ENCODE results near the gene ERMAP. TPM values are rescaled to one million over a fixed set of nuclear protein-coding genes. Genes with fewer than 3 reads are reported as not detected.
A peak's percentile ranks its signal among the peaks of the same experiment; 100 is the strongest.

The ERMAP gene
- total and polyA plus RNA-seq, 12 donors: 8.1 to 24.7 (median 15.3) TPM

GRCh38 chr1:42835422-42835821 lies 18.5 kb downstream of the ERMAP start:
- intact Hi-C loops (cut with DNase I): no loop called here
- no peaks in the 10 kb centered on the region for H3K36me3 ChIP-seq (replicated peaks in 1 of 2)
- TF ChIP-seq CTCF (IDR thresholded peaks at IDR 0.05) (no peak), POLR2A (IDR thresholded peaks at IDR 0.05) (no peak)
- no peaks in the 10 kb centered on the region for H3K9me3 ChIP-seq (replicated peaks in 1 of 3)
- no peak overlapping the region for H3K4me3 ChIP-seq
- no peaks in the 10 kb centered on the region for H3K27me3 ChIP-seq
- H3K27ac ChIP-seq: no peak overlapping the region
- no peaks in the 10 kb centered on the region for H3K4me1 ChIP-seq (replicated peaks in 1 of 2)
- no peak for DNase-seq
- WGBS, 4 donors: 95 to 100% (median 98%) methylated on average over 2 of the region's 2 CpGs

- DNase-seq: no peak
- H3K27me3 ChIP-seq: no peaks in the 10 kb centered on the region
- intact Hi-C loops (cut with DNase I): no loop called here
- 44 to 56% (median 52%) methylated on average over 3 of the region's 3 CpGs for WGBS, 4 donors
- peaks cover 0 to 4% of the 10 kb centered on the region in 2 donors for H3K36me3 ChIP-seq (replicated peaks in 1 of 2)
- H3K4me1 ChIP-seq (replicated peaks in 1 of 2): no peaks in the 10 kb centered on the region
- TF ChIP-seq CTCF (IDR thresholded peaks at IDR 0.05): no peak
- no peak for TF ChIP-seq POLR2A (IDR thresholded peaks at IDR 0.05)
- H3K27ac ChIP-seq: peak overlapping the region in 1 of 5 donors; percentile 64
- H3K4me3 ChIP-seq: no peak overlapping the region
- no peaks in the 10 kb centered on the region for H3K9me3 ChIP-seq (replicated peaks in 1 of 3)
Measured at GRCh38 chr1:42837709-42838108, 20.8 kb downstream of the ERMAP start.

GRCh38 chr1:42838482-42839190 lies 21.7 kb downstream of the ERMAP start:
- no peak overlapping the region for H3K4me3 ChIP-seq
- no peaks in the 10 kb centered on the region for H3K27me3 ChIP-seq
- DNase-seq: no peak
- 77 to 80% (median 78%) methylated on average over 7 of the region's 7 CpGs for WGBS, 4 donors
- peaks cover 0 to 1% of the 10 kb centered on the region in 2 donors for H3K4me1 ChIP-seq (replicated peaks in 1 of 2)
- TF ChIP-seq CTCF (IDR thresholded peaks at IDR 0.05): no peak
- intact Hi-C loops (cut with DNase I): no loop called here
- peak overlapping the region in 1 of 5 donors; percentile 64 for H3K27ac ChIP-seq
- peaks cover 0 to 4% of the 10 kb centered on the region in 2 donors for H3K36me3 ChIP-seq (replicated peaks in 1 of 2)
- no peaks in the 10 kb centered on the region for H3K9me3 ChIP-seq (replicated peaks in 1 of 3)

- intact Hi-C loops (cut with DNase I): no loop called here
- DNase-seq: no peak
- no peak for TF ChIP-seq POLR2A (IDR thresholded peaks at IDR 0.05)
- no peak for TF ChIP-seq CTCF (IDR thresholded peaks at IDR 0.05)
- Histone ChIP-seq H3K27me3 (no peaks in the 10 kb centered on the region), H3K27ac (no peak overlapping the region), H3K36me3 (replicated peaks in 1 of 2) (peaks cover 0 to 4% of the 10 kb centered on the region in 2 donors), H3K4me3 (no peak overlapping the region), H3K9me3 (replicated peaks in 1 of 3) (no peaks in the 10 kb centered on the region), H3K4me1 (replicated peaks in 1 of 2) (peaks cover 0 to 18% of the 10 kb centered on the region in 2 donors)
- 72 to 80% (median 78%) methylated on average over 3 of the region's 3 CpGs for WGBS, 4 donors
Measured at GRCh38 chr1:42841010-42841409, 24.1 kb downstream of the ERMAP start.

All from adrenal gland (tissue), 12 donors.